GM12878 (cell line): ENCODE results near the gene DAB2IP. TPM values are rescaled to one million over a fixed set of nuclear protein-coding genes. Genes with fewer than 3 reads are reported as not detected.

Source experiments
- polyA plus RNA-seq, 11 experiments: library from polyadenylated mRNA; depleted of rRNA in 4 of 11; unstranded in 6 of 11; stranded (reverse) in 5 of 11; fragments of >200 nt; fragmentation: Nextera tagmentation in 4 of 11; fragmentation: Illumina TruSeq in 1 of 11; extraction: Ambion mirVana in 4 of 11; extraction: Trizol in 1 of 11; gene quantifications; 1 replicate in 1 of 11; 2 replicates in 10 of 11; pipeline versions ENCODE4 v1.2.1 to v1.2.3, GENCODE V29; 2011 to 2016; ENCODE audit warnings: inconsistent platforms in 2 of 11, missing spikeins in 2 of 11, low read depth in 1 of 11
- total RNA-seq, 4 experiments: library from RNA; depleted of rRNA in 3 of 4; stranded (reverse); fragments of >200 nt in 3 of 4; fragmentation: Illumina TruSeq in 1 of 4; extraction: Trizol in 1 of 4; gene quantifications; 2 replicates each; pipeline versions ENCODE4 v1.2.1 to v1.2.3, GENCODE V29; 2013 to 2021

The DAB2IP gene
- total and polyA plus RNA-seq, 10 of the 15 experiments (the other 5 are each of a cell fraction or from before 2014, with no cell fraction given): 0.03 to 0.38 (median 0.14) TPM; not detected in 6

Other genes starting within 250 kb of the DAB2IP start
- gene GGTA1, start 151.8 kb upstream of the DAB2IP start, total RNA-seq (2014; rRNA removed): 0.23 and 0.44 TPM in 2 replicates
- 0.13 and 0.32 TPM in 2 replicates for gene GGTA1, start 151.8 kb upstream of the DAB2IP start, total RNA-seq (2014; rRNA removed; fragmentation: Illumina TruSeq; extraction: Trizol)
- gene GGTA1, start 151.8 kb upstream of the DAB2IP start, total RNA-seq (2021): 0.13 TPM in 2 replicates
- not detected in 2 replicates for gene GGTA1, start 151.8 kb upstream of the DAB2IP start, polyA plus RNA-seq (2011; rRNA removed)
- 0.17 and 0.31 TPM in 2 replicates for gene GGTA1, start 151.8 kb upstream of the DAB2IP start, polyA plus RNA-seq (2014; fragmentation: Illumina TruSeq; extraction: Trizol)
- under 1 TPM; 0.09 to 0.21 TPM for gene GGTA1, start 151.8 kb upstream of the DAB2IP start, polyA plus RNA-seq (2014; fragmentation: Nextera tagmentation; extraction: Ambion mirVana)
- 0.14 and 0.65 TPM in 2 replicates for gene GGTA1, start 151.8 kb upstream of the DAB2IP start, polyA plus RNA-seq (2014; rRNA removed)
- under 1 TPM in 1 of 2 experiments, not detected in 1; 0.14 TPM for gene GGTA1, start 151.8 kb upstream of the DAB2IP start, polyA plus RNA-seq (2016; fragmentation: Nextera tagmentation; extraction: Ambion mirVana)